H1 (cell line): ENCODE measurements around the gene CD40LG. TPM values are rescaled to one million over a fixed set of nuclear protein-coding genes. Genes with fewer than 3 reads are reported as not detected.

Experiments
- CTCF ChIA-PET: fragments of 300-600 bp; sonication (Branson Sonifier 250); formaldehyde crosslinking; loops from one replicate; lab custom pipeline; 2021; ENCODE audit not compliant: partially characterized antibody; lab: Charles Lee
- POLR2A ChIA-PET: fragments of 300-600 bp; sonication (Branson Sonifier 250); formaldehyde crosslinking; loops from one replicate; lab custom pipeline; 2021; ENCODE audit warnings: inconsistent platforms; ENCODE audit not compliant: partially characterized antibody; lab: Charles Lee
- DNase-seq, 2 experiments: peaks; one replicate each; pipeline versions ENCODE4 v3.0.0 to v3.0.0-alpha.2; 2010 to 2022; ENCODE audit warnings: low spot score in 2 of 2, low read depth in 1 of 2, mixed read lengths in 1 of 2
- FAIRE-seq: peaks from 2 replicates; lab custom pipeline; 2011; peaks lifted over from hg19 to GRCh38; lab: Jason Lieb, UNC
- H2AFZ ChIP-seq: 2 replicates; pipeline ENCODE4 v1.8.1; 2012; ENCODE audit warnings: low read length, inconsistent platforms
- H2AK5ac ChIP-seq: 2 replicates; pipeline ENCODE4 v1.6.1; 2013; ENCODE audit warnings: low read depth, low read length
- H2BK120ac ChIP-seq: replicated peaks from 2 replicates; pipeline ENCODE3; 2013; ENCODE audit warnings: low read depth, low read length, inconsistent platforms
- H2BK12ac ChIP-seq: 2 replicates; pipeline ENCODE4 v1.6.1; 2013; ENCODE audit warnings: low read depth, low read length
- H2BK15ac ChIP-seq: 2 replicates; pipeline ENCODE4 v1.6.1; 2013; ENCODE audit warnings: low read length
- H2BK20ac ChIP-seq: 2 replicates; pipeline ENCODE4 v1.6.1; 2013; ENCODE audit warnings: low read length
- H2BK5ac ChIP-seq: 2 replicates; pipeline ENCODE4 v1.6.1; 2013; ENCODE audit warnings: low read depth, low read length
- H3K14ac ChIP-seq: 2 replicates; pipeline ENCODE4 v1.6.1; 2013; ENCODE audit warnings: inconsistent platforms; ENCODE audit not compliant: insufficient read length
- H3K18ac ChIP-seq: 2 replicates; pipeline ENCODE4 v1.6.1; 2013; ENCODE audit warnings: low read length; ENCODE audit errors: extremely low read depth
- H3K23ac ChIP-seq: 2 replicates; pipeline ENCODE4 v1.6.1; 2013; ENCODE audit warnings: inconsistent platforms; ENCODE audit not compliant: insufficient read length
- H3K23me2 ChIP-seq: 2 replicates; pipeline ENCODE4 v1.6.1; 2013; ENCODE audit warnings: low read depth, low read length
- H3K27ac ChIP-seq: 2 replicates; pipeline ENCODE4 v1.6.1; 2011; ENCODE audit warnings: low read depth, low read length, inconsistent platforms
- H3K27me3 ChIP-seq, 4 experiments: replicated peaks in 1 of 4; 1 replicate in 1 of 4; 2 replicates in 3 of 4; pipeline versions ENCODE4 v1.6.1 to v1.8.1; 2011 to 2013; ENCODE audit warnings: low read length in 3 of 4, mild to moderate bottlenecking in 3 of 4, inconsistent platforms in 2 of 4, mixed read lengths in 2 of 4, moderate library complexity in 1 of 4; ENCODE audit not compliant: control insufficient read depth in 3 of 4, insufficient read depth in 3 of 4; ENCODE audit errors: extremely low read depth in 1 of 4
- H3K36me3 ChIP-seq, 4 experiments: 2 replicates each; pipeline versions ENCODE4 v1.6.1 to v1.8.1; 2011 to 2013; ENCODE audit warnings: mild to moderate bottlenecking in 4 of 4, low read length in 3 of 4, moderate library complexity in 2 of 4, control low read depth in 1 of 4, inconsistent platforms in 1 of 4; ENCODE audit not compliant: insufficient read depth in 4 of 4, control insufficient read depth in 2 of 4
- H3K4ac ChIP-seq: replicated peaks from 2 replicates; pipeline ENCODE3; 2013; ENCODE audit warnings: low read length, low read depth, mixed read lengths, inconsistent platforms; ENCODE audit not compliant: insufficient read length
- H3K4me1 ChIP-seq, 4 experiments: replicated peaks in 1 of 4; 1 replicate in 1 of 4; 2 replicates in 3 of 4; pipeline versions ENCODE4 v1.6.1 to v1.8.1; 2011 to 2013; ENCODE audit warnings: low read length in 3 of 4, inconsistent platforms in 2 of 4, mixed read lengths in 1 of 4; ENCODE audit not compliant: insufficient read depth in 4 of 4, control insufficient read depth in 3 of 4
- H3K4me2 ChIP-seq, 2 experiments: 2 replicates each; pipeline versions ENCODE4 v1.6.1 to v1.8.1; 2011 to 2013; ENCODE audit warnings: low read depth in 2 of 2, low read length in 2 of 2, control low read depth in 1 of 2, inconsistent platforms in 1 of 2, mild to moderate bottlenecking in 1 of 2; ENCODE audit not compliant: insufficient read depth in 1 of 2
- H3K4me3 ChIP-seq, 4 experiments: fragments of 200-600, 300-600 bp in 1 of 4; sonication (generic), shearing (Covaris generic), sonication (Bioruptor Twin) in 1 of 4; 2 replicates each; pipeline versions ENCODE4 v1.5.1 to v1.8.1; 2011 to 2016; ENCODE audit warnings: low read length in 4 of 4, low read depth in 3 of 4, control low read depth in 2 of 4, inconsistent platforms in 2 of 4, mild to moderate bottlenecking in 2 of 4, mixed read lengths in 1 of 4, moderate library complexity in 1 of 4; ENCODE audit not compliant: insufficient read depth in 2 of 4; ENCODE audit errors: extremely low read depth in 1 of 4
- H3K56ac ChIP-seq: replicated peaks from 2 replicates; pipeline ENCODE3; 2013; ENCODE audit warnings: low read depth, mild to moderate bottlenecking, mixed read lengths, low read length, inconsistent platforms; ENCODE audit not compliant: insufficient read length
- H3K79me1 ChIP-seq: 2 replicates; pipeline ENCODE4 v1.6.1; 2013; ENCODE audit warnings: low read depth, low read length, control low read depth
- H3K79me2 ChIP-seq, 2 experiments: 2 replicates each; pipeline versions ENCODE4 v1.6.1 to v1.8.1; 2012 to 2013; ENCODE audit warnings: low read length in 2 of 2, mild to moderate bottlenecking in 2 of 2, inconsistent platforms in 1 of 2; ENCODE audit not compliant: insufficient read depth in 2 of 2, control insufficient read depth in 1 of 2
- H3K9ac ChIP-seq, 4 experiments: replicated peaks in 1 of 4; 1 replicate in 1 of 4; 2 replicates in 3 of 4; pipeline versions ENCODE4 v1.6.1 to v1.8.1; 2011 to 2013; ENCODE audit warnings: low read depth in 3 of 4, low read length in 3 of 4, control low read depth in 2 of 4, mild to moderate bottlenecking in 2 of 4, moderate library complexity in 2 of 4, inconsistent platforms in 1 of 4; ENCODE audit errors: extremely low read depth in 1 of 4
- H3K9me3 ChIP-seq, 2 experiments: 2 replicates each; pipeline versions ENCODE4 v1.6.1 to v1.8.1; 2012 to 2013; ENCODE audit warnings: mild to moderate bottlenecking in 2 of 2, moderate library complexity in 2 of 2, control low read depth in 1 of 2, inconsistent platforms in 1 of 2, low read depth in 1 of 2, low read length in 1 of 2, mixed read lengths in 1 of 2; ENCODE audit not compliant: insufficient read depth in 2 of 2
- H4K20me1 ChIP-seq, 2 experiments: replicated peaks in 1 of 2; 2 replicates each; pipeline versions ENCODE3 to v1.8.1; 2011 to 2013; ENCODE audit warnings: inconsistent platforms in 2 of 2, low read length in 2 of 2, mild to moderate bottlenecking in 1 of 2; ENCODE audit not compliant: insufficient read depth in 2 of 2, control insufficient read depth in 1 of 2
- H4K5ac ChIP-seq: 2 replicates; pipeline ENCODE4 v1.6.1; 2013; ENCODE audit warnings: low read length, low read depth, mixed read lengths, inconsistent platforms; ENCODE audit not compliant: insufficient read length
- H4K8ac ChIP-seq: 2 replicates; pipeline ENCODE4 v1.8.0; 2013; ENCODE audit warnings: mild to moderate bottlenecking, moderate library complexity, low read length, inconsistent platforms; ENCODE audit not compliant: insufficient read depth; ENCODE audit errors: extremely low read depth
- H4K91ac ChIP-seq: replicated peaks from 2 replicates; pipeline ENCODE3; 2013; ENCODE audit warnings: low read length, mixed read lengths, inconsistent platforms; ENCODE audit not compliant: insufficient read length
- ATF2 ChIP-seq: IDR thresholded peaks from 2 replicates; pipeline ENCODE4 v1.6.1; 2012; ENCODE audit warnings: low read length, inconsistent platforms
- CTBP2 ChIP-seq: IDR thresholded peaks from 2 replicates; pipeline ENCODE4 v1.7.0; 2011; ENCODE audit warnings: borderline replicate concordance, mild to moderate bottlenecking, moderate library complexity, mixed read lengths, low read length; ENCODE audit not compliant: insufficient read depth, insufficient read length
- POU5F1 ChIP-seq: IDR thresholded peaks from 2 replicates; pipeline ENCODE4 v1.6.1; 2011; ENCODE audit warnings: low read depth, mild to moderate bottlenecking, low read length, moderate library complexity
- YY1 ChIP-seq: IDR thresholded peaks from 2 replicates; pipeline ENCODE4 v1.6.1; 2011; ENCODE audit warnings: low read depth, mild to moderate bottlenecking, low read length
- WGBS, 2 experiments: shearing (Covaris generic) in 1 of 2; methylation state at CpG; one replicate each; pipeline versions ENCODE4 v1.1.6 to v1.1.7; 2013 to 2015; ENCODE audit warnings: low lambda C conversion rate in 2 of 2, mixed read lengths in 2 of 2, inconsistent platforms in 1 of 2, low coverage in 1 of 2, missing lambda C conversion rate in 1 of 2; ENCODE audit not compliant: insufficient replicate concordance in 2 of 2, insufficient coverage in 1 of 2, insufficient read length in 1 of 2; ENCODE audit errors: extremely low coverage in 1 of 2, missing lambda C conversion rate in 1 of 2; 5-methylcytosine and 5-hydroxymethylcytosine counted together
- polyA plus RNA-seq, 7 experiments: library from polyadenylated mRNA; depleted of rRNA in 3 of 7; stranded (reverse) in 5 of 7; unstranded in 2 of 7; fragments of >200 nt in 5 of 7; fragments of 200-250 nt in 2 of 7; gene quantifications; 1 replicate in 5 of 7; 2 replicates in 1 of 7; 4 replicates in 1 of 7; pipeline versions ENCODE4 v1.2.1 to v1.2.3, GENCODE V29; 2011 to 2013; ENCODE audit warnings: missing spikeins in 2 of 7, mixed read lengths in 2 of 7
- total RNA-seq: library from RNA; stranded (reverse); fragmentation: NEBNext Ultra II Directional; extraction: Animal tissue kit (Norgen Biotek cat#: 25700); gene quantifications from 2 replicates; pipeline ENCODE4 v1.2.1, GENCODE V29; 2021

CD40LG gene
- total and polyA plus RNA-seq, 2 of the 8 experiments (the other 6 are each of a cell fraction or from before 2014, with no cell fraction given): not detected

- H2BK120ac ChIP-seq: no peak overlapping the region
These were observed 1.2 kb upstream of the CD40LG start for GRCh38 chrX:136646602-136647239.

More at GRCh38 chrX:136646602-136647239, 1.2 kb upstream of the CD40LG start:
- 80% methylated on average over 4 of the region's 5 CpGs; no CpG with 5 or more reads in 1 of the 2 experiments for WGBS, 2 experiments
- no peaks in the 10 kb centered on the region for H3K79me1 ChIP-seq
- H3K27ac ChIP-seq: no peak overlapping the region
- H3K36me3 ChIP-seq: no peaks in the 10 kb centered on the region
- peaks cover 0 to 3% (median 0%) of the 10 kb centered on the region in 4 experiments; a peak in 1 of 7 replicates for H3K4me1 ChIP-seq
- DNase-seq (no peak), FAIRE-seq (no peak)
- H2BK15ac ChIP-seq: no peak overlapping the region
- H3K14ac ChIP-seq: no peak overlapping the region
- no peak overlapping the region for H2AK5ac ChIP-seq
- ChIA-PET POLR2A (no interaction called here), CTCF (no interaction called here)
- no peak overlapping the region for H4K5ac ChIP-seq
- no peak overlapping the region for H3K56ac ChIP-seq
- no peaks in the 10 kb centered on the region for H3K23me2 ChIP-seq
- H3K23ac ChIP-seq: no peak overlapping the region
- no peak overlapping the region for H3K9ac ChIP-seq
- H3K4me2 ChIP-seq: no peak overlapping the region
- no peak for TF ChIP-seq CTBP2
- TF ChIP-seq POU5F1: no peak
- no peak for TF ChIP-seq ATF2
- no peak for TF ChIP-seq YY1
- TF ChIP-seq, all 59 proteins: peak for 0
- Histone ChIP-seq H3K27me3 (no peaks in the 10 kb centered on the region), H2BK5ac (no peak overlapping the region), H2BK12ac (no peak overlapping the region), H3K4ac (no peak overlapping the region), H3K4me3 (no peak overlapping the region), H3K9me3 (no peaks in the 10 kb centered on the region), H2BK20ac (no peak overlapping the region), H4K91ac (no peak overlapping the region), H3K79me2 (no peaks in the 10 kb centered on the region), H4K20me1 (no peaks in the 10 kb centered on the region), H4K8ac (no peak overlapping the region), H3K18ac (no peak overlapping the region), H2AFZ (no peak overlapping the region)
